Loucy (cell line): ENCODE results near the gene SCFD1.

Experiments
- H2AFZ ChIP-seq: fragments of 200-600 bp; sonication (generic); 2 replicates; pipeline ENCODE4 v1.6.0; 2016; ENCODE audit warnings: antibody characterized with exemption, mild to moderate bottlenecking, low read length, moderate library complexity
- H3F3A ChIP-seq: fragments of 200-600 bp; 2 replicates; pipeline ENCODE4 v1.6.0; 2016; ENCODE audit warnings: antibody characterized with exemption, low read depth, mild to moderate bottlenecking
- H3K27me3 ChIP-seq: fragments of 200-600 bp; sonication (generic); 2 replicates; pipeline ENCODE4 v1.6.1; 2014; ENCODE audit warnings: low read length, mild to moderate bottlenecking; ENCODE audit not compliant: insufficient read depth, poor library complexity, severe bottlenecking
- H3K36me3 ChIP-seq: fragments of 200-600 bp; sonication (generic); 2 replicates; pipeline ENCODE4 v1.6.1; 2016; ENCODE audit warnings: low read length; ENCODE audit not compliant: insufficient read depth
- H3K4me1 ChIP-seq: fragments of 200-600 bp; sonication (generic); 2 replicates; pipeline ENCODE4 v1.5.1; 2014; ENCODE audit warnings: low read length, mild to moderate bottlenecking; ENCODE audit not compliant: insufficient read depth, poor library complexity, severe bottlenecking
- H3K4me2 ChIP-seq: fragments of 200-600 bp; sonication (generic); 2 replicates; pipeline ENCODE4 v1.6.0; 2014; ENCODE audit warnings: antibody characterized with exemption, low read length, low read depth, mild to moderate bottlenecking; ENCODE audit not compliant: poor library complexity, severe bottlenecking
- H3K4me3 ChIP-seq: fragments of 200-600 bp; sonication (generic); 2 replicates; pipeline ENCODE4 v1.5.1; 2014; ENCODE audit warnings: low read length, mild to moderate bottlenecking, mixed read lengths; ENCODE audit not compliant: poor library complexity, severe bottlenecking
- H3K79me2 ChIP-seq: fragments of 200-600 bp; sonication (generic); 2 replicates; pipeline ENCODE4 v1.6.1; 2014; ENCODE audit warnings: low read length; ENCODE audit not compliant: insufficient read depth
- H3K9ac ChIP-seq: fragments of 200-600 bp; sonication (generic); 2 replicates; pipeline ENCODE4 v1.6.0; 2014; ENCODE audit warnings: mild to moderate bottlenecking, low read depth, low read length, moderate library complexity; ENCODE audit not compliant: poor library complexity, severe bottlenecking
- H3K9me2 ChIP-seq: fragments of 200-600 bp; sonication (generic); replicated peaks from 2 replicates; pipeline ENCODE4 v1.6.1; 2016; ENCODE audit warnings: low read depth, low read length, mixed read lengths
- H3K9me3 ChIP-seq: fragments of 200-600 bp; sonication (generic); 2 replicates; pipeline ENCODE4 v1.6.1; 2014; ENCODE audit warnings: mild to moderate bottlenecking, antibody characterized with exemption, low read length, low read depth; ENCODE audit not compliant: insufficient read depth
- H4K20me1 ChIP-seq: fragments of 200-600 bp; sonication (generic); 2 replicates; pipeline ENCODE4 v1.6.0; 2014; ENCODE audit warnings: antibody characterized with exemption, low read length, mild to moderate bottlenecking; ENCODE audit not compliant: insufficient read depth, poor library complexity, severe bottlenecking
- CTCF ChIP-seq: fragments of 200-600 bp; sonication (generic); conservative IDR thresholded peaks from 2 replicates; pipeline ENCODE4 v1.5.1; 2014; ENCODE audit warnings: mild to moderate bottlenecking, antibody characterized with exemption, low read length
- EZH2phosphoT487 ChIP-seq: fragments of 200-600 bp; IDR thresholded peaks from 2 replicates; pipeline ENCODE4 v1.6.1; 2018; ENCODE audit warnings: antibody characterized with exemption, mild to moderate bottlenecking, moderate library complexity, borderline replicate concordance

SCFD1 gene

GRCh38 chr14:30621354-30621939, 672 bp upstream of the SCFD1 start:
- peaks cover 41% of the 10 kb centered on the region for H3K4me1 ChIP-seq
- H3K9me2 ChIP-seq = no peaks in the 10 kb centered on the region
- H3K9ac ChIP-seq = peak overlapping the region; percentile 90
- no peaks in the 10 kb centered on the region for H3K9me3 ChIP-seq
- no peaks in the 10 kb centered on the region for H3K27me3 ChIP-seq
- H3F3A ChIP-seq = peaks cover 6% of the 10 kb centered on the region; the same call in 1 of the 2 replicates
- peak overlapping the region; percentile 62; the same call in 1 of the 2 replicates for H2AFZ ChIP-seq
- peaks cover 41% of the 10 kb centered on the region for H3K79me2 ChIP-seq
- peaks cover 22% of the 10 kb centered on the region for H4K20me1 ChIP-seq
- peaks cover 12% of the 10 kb centered on the region; the same call in 1 of the 2 replicates for H3K36me3 ChIP-seq
- TF ChIP-seq CTCF (no peak), EZH2phosphoT487 (no peak)
- H3K4me3 ChIP-seq = peak overlapping the region; percentile 91
- H3K4me2 ChIP-seq = peak overlapping the region; percentile 67

- Histone ChIP-seq H3K36me3 (no peaks in the 10 kb centered on the region), H3K9me2 (no peaks in the 10 kb centered on the region), H3F3A (peaks cover 6% of the 10 kb centered on the region; the same call in 1 of the 2 replicates), H3K27me3 (no peaks in the 10 kb centered on the region), H4K20me1 (peaks cover 39% of the 10 kb centered on the region), H3K4me3 (peak overlapping the region; percentile 91), H3K9me3 (no peaks in the 10 kb centered on the region), H3K79me2 (peaks cover 59% of the 10 kb centered on the region), H3K4me1 (peaks cover 54% of the 10 kb centered on the region), H2AFZ (no peak overlapping the region), H3K9ac (peak overlapping the region; percentile 90), H3K4me2 (peak overlapping the region; percentile 84)
- TF ChIP-seq EZH2phosphoT487 = no peak
- no peak for TF ChIP-seq CTCF
Measured at GRCh38 chr14:30623412-30624131, 1.5 kb downstream of the SCFD1 start.

- TF ChIP-seq EZH2phosphoT487 (no peak), CTCF (no peak)
- peaks cover 6% of the 10 kb centered on the region; the same call in 1 of the 2 replicates for H3F3A ChIP-seq
- peak overlapping the region; percentile 90 for H3K9ac ChIP-seq
Measured at GRCh38 chr14:30624132-30624423, 2.0 kb downstream of the SCFD1 start.

More at GRCh38 chr14:30624132-30624423, 2.0 kb downstream of the SCFD1 start:
- peaks cover 59% of the 10 kb centered on the region for H3K79me2 ChIP-seq
- H3K4me1 ChIP-seq = peaks cover 58% of the 10 kb centered on the region
- H2AFZ ChIP-seq = no peak overlapping the region
- H3K9me2 ChIP-seq = no peaks in the 10 kb centered on the region
- H3K9me3 ChIP-seq = no peaks in the 10 kb centered on the region
- H4K20me1 ChIP-seq = peaks cover 44% of the 10 kb centered on the region
- H3K4me3 ChIP-seq = peak overlapping the region; percentile 91
- H3K4me2 ChIP-seq = peak overlapping the region; percentile 84
- H3K36me3 ChIP-seq = no peaks in the 10 kb centered on the region
- no peaks in the 10 kb centered on the region for H3K27me3 ChIP-seq
